Esophagus muscularis mucosa (tissue), 4 donors: ENCODE measurements around the gene PAK4. TPM values are rescaled to one million over a fixed set of nuclear protein-coding genes. Genes with fewer than 3 reads are reported as not detected.
A peak's percentile ranks its signal among the peaks of the same experiment; 100 is the strongest.

Experiments
- DNase-seq: peaks from one replicate; pipeline ENCODE4 v3.0.0-alpha.2; 2017; ENCODE audit errors: extremely low spot score
- H3K27ac ChIP-seq, 4 donors: fragments of 200-600 bp; sonication (generic); replicated peaks in 1 of 4; 1 replicate in 3 of 4; 2 replicates in 1 of 4; pipeline ENCODE4 v1.5.1; 2016 to 2019; ENCODE audit warnings: mild to moderate bottlenecking in 1 of 4
- H3K27me3 ChIP-seq, 4 donors: fragments of 200-600 bp; sonication (generic); one replicate each; pipeline versions ENCODE4 v1.5.1 to v1.6.0; 2016 to 2019
- H3K36me3 ChIP-seq, 4 donors: fragments of 200-600 bp; sonication (generic); one replicate each; pipeline ENCODE4 v1.5.1; 2016 to 2019
- H3K4me1 ChIP-seq, 4 donors: fragments of 200-600 bp; sonication (generic); one replicate each; pipeline ENCODE4 v1.5.1; 2016 to 2019
- H3K4me3 ChIP-seq, 4 donors: fragments of 200-600 bp; sonication (generic); 1 replicate in 2 of 4; 2 replicates in 2 of 4; pipeline ENCODE4 v1.5.1; 2016 to 2019; ENCODE audit warnings: mild to moderate bottlenecking in 4 of 4, moderate library complexity in 1 of 4
- H3K9me3 ChIP-seq, 4 donors: fragments of 200-600 bp; sonication (generic); 1 replicate in 3 of 4; 2 replicates in 1 of 4; pipeline ENCODE4 v1.5.1; 2016 to 2019
- EP300 ChIP-seq: sonication (generic); formaldehyde crosslinking; IDR thresholded peaks from one replicate; pipeline ENCODE4 v1.6.1; 2017; ENCODE audit warnings: antibody characterized with exemption
- POLR2A ChIP-seq: fragments of 450-650 bp; IDR thresholded peaks from one replicate; pipeline ENCODE4 v1.6.1; 2017; ENCODE audit warnings: antibody characterized with exemption, moderate library complexity, mild to moderate bottlenecking, low read depth
- POLR2AphosphoS5 ChIP-seq, 2 donors: sonication (generic); formaldehyde crosslinking; IDR thresholded peaks; one replicate each; pipeline ENCODE4 v1.6.1; 2017; ENCODE audit warnings: antibody characterized with exemption in 2 of 2
- WGBS: methylation state at CpG from one replicate; pipeline ENCODE4 v1.1.5; 2018; 5-methylcytosine and 5-hydroxymethylcytosine counted together
- intact Hi-C: fragments of 100-400 bp; cut with DNase I; formaldehyde crosslinking; loops from one replicate; pipeline ENCODE4 v1.15.1; 2023
- total RNA-seq, 4 donors: library from RNA; depleted of rRNA; stranded (reverse); fragments of >200 nt; gene quantifications; one replicate each; pipeline versions ENCODE4 v1.1.0 to v1.2.1, GENCODE V29; 2016
- TF ChIP-seq, protein P1 (sequence below), 3 experiments: fragments of 200-600 bp in 2 of 3; fragments of 450-650 bp in 1 of 3; sonication (generic) in 2 of 3; IDR thresholded peaks; one replicate each; pipeline ENCODE4 v1.5.1; 2017 to 2019; ENCODE audit warnings: antibody characterized with exemption in 3 of 3, mild to moderate bottlenecking in 2 of 3, moderate library complexity in 1 of 3

Gene PAK4
- total RNA-seq, 4 donors from 2014 or later: 8.3 to 18.4 (median 11.0) TPM

- H3K27ac ChIP-seq: no peak overlapping the region
- no peaks in the 10 kb centered on the region for H3K9me3 ChIP-seq
- peaks cover 0 to 8% (median 0%) of the 10 kb centered on the region in 4 donors for H3K4me1 ChIP-seq
- intact Hi-C loops: loop anchor here (10.0 kb wide), 1 partner anchor 142 kb away; the partner anchor contains the start of gene LRFN1
- peaks cover 5 to 24% (median 16%) of the 10 kb centered on the region in 4 donors for H3K36me3 ChIP-seq
- peaks cover 0 to 8% (median 0%) of the 10 kb centered on the region in 4 donors for H3K27me3 ChIP-seq
- no peak overlapping the region for H3K4me3 ChIP-seq
- TF ChIP-seq, protein P1, sequence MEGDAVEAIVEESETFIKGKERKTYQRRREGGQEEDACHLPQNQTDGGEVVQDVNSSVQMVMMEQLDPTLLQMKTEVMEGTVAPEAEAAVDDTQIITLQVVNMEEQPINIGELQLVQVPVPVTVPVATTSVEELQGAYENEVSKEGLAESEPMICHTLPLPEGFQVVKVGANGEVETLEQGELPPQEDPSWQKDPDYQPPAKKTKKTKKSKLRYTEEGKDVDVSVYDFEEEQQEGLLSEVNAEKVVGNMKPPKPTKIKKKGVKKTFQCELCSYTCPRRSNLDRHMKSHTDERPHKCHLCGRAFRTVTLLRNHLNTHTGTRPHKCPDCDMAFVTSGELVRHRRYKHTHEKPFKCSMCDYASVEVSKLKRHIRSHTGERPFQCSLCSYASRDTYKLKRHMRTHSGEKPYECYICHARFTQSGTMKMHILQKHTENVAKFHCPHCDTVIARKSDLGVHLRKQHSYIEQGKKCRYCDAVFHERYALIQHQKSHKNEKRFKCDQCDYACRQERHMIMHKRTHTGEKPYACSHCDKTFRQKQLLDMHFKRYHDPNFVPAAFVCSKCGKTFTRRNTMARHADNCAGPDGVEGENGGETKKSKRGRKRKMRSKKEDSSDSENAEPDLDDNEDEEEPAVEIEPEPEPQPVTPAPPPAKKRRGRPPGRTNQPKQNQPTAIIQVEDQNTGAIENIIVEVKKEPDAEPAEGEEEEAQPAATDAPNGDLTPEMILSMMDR (IDR thresholded peaks at IDR 0.05): no peak
- TF ChIP-seq POLR2A: no peak
- TF ChIP-seq EP300: no peak
- TF ChIP-seq POLR2AphosphoS5 (IDR thresholded peaks at IDR 0.05): no peak
- WGBS: 89% methylated on average over 8 of the region's 8 CpGs
- DNase-seq: no peak
Observed at GRCh38 chr19:39183104-39183503, 57.5 kb downstream of the PAK4 start.

DNA sequence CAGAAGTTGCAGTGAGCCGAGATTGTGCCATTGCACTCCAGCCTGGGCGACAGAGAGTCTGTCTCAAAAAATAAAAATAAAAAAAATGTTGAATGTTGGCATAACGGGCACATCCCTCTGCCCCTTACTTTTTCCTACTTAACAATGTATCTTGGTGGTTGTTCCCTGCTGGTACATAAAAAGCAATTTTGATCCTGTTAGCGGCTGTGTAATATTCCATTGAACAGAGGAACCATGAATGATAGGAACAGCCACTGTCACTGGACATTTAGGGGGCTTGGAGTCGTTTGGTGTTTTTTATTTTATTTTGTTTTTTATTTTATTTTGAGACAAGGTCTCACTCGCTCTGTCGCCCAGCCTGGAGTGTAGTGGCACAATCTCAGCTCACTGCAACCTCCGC lies 60.8 kb downstream of the PAK4 start:
- intact Hi-C loops: loop anchor here (10.0 kb wide), 1 partner anchor 138 kb away; the partner anchor contains the start of gene LRFN1

DNA sequence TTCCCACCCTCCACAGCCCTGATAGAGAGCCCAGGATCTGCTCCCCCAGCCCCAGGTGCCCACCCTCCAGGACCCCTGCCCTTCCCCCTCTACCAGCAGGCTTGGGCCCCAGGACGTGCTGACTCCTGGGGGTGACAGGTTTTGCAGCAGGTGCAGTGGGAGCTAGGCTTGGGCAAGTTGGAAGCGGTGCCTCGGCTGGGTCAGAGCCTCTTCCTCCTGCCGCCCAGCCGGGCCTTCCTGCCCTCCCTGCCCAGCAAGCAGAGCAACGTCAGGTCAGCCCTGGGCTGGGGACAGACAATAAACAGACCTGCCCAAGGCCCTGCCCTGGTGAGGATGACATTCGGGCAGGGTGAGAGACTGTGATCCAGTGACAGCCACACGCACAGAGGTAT lies 62.0 kb downstream of the PAK4 start:
- intact Hi-C loops: loop anchor here (1.0 to 10.0 kb wide), 2 partner anchors 65 to 137 kb away; partner anchors contain the start of gene LRFN1
- TF ChIP-seq POLR2A: no peak
- TF ChIP-seq, protein P1 (IDR thresholded peaks at IDR 0.05): peak in 2 of 3 experiments; percentile 0 to 23
- no peak for TF ChIP-seq EP300
- TF ChIP-seq POLR2AphosphoS5 (IDR thresholded peaks at IDR 0.05): no peak
- Histone ChIP-seq H3K27ac (no peak overlapping the region), H3K36me3 (no peaks in the 10 kb centered on the region), H3K27me3 (peaks cover 0 to 21% (median 0%) of the 10 kb centered on the region in 4 donors), H3K9me3 (no peaks in the 10 kb centered on the region), H3K4me1 (peaks cover 0 to 8% (median 0%) of the 10 kb centered on the region in 4 donors), H3K4me3 (no peak overlapping the region)
- no peak for DNase-seq
- 31% methylated on average over 2 of the region's 8 CpGs for WGBS

More for the DNA sequence above, 60.8 kb downstream of the PAK4 start:
- H3K9me3 ChIP-seq: no peaks in the 10 kb centered on the region
- TF ChIP-seq EP300 (no peak), POLR2AphosphoS5 (IDR thresholded peaks at IDR 0.05) (no peak), POLR2A (no peak)
- TF ChIP-seq, protein P1 (IDR thresholded peaks at IDR 0.05): no peak
- WGBS: 90% methylated on average over 8 of the region's 8 CpGs
- H3K27ac ChIP-seq: no peak overlapping the region
- peaks cover 0 to 8% (median 0%) of the 10 kb centered on the region in 4 donors for H3K4me1 ChIP-seq
- H3K27me3 ChIP-seq: peaks cover 0 to 21% (median 0%) of the 10 kb centered on the region in 4 donors
- no peaks in the 10 kb centered on the region for H3K36me3 ChIP-seq
- H3K4me3 ChIP-seq: no peak overlapping the region
- DNase-seq: no peak

DNA sequence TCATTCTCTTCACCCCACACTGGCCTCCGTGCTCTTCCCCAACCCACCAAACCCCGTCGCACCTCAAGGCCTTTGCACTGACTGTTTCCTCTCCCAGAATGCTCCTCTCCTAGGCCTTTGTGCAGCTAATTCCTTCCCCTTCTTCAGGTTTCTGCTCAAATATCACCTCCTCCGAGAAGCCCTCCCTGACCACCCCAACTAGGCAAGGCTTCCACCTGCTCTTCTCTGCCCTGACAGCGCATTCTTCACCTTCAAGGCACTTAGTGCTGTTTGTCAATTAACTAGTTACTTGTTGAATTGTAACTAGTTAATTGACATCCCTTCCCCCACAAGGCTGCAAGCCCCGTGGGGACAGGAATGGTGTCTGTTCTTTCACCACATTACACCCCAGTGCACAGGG lies 63.4 kb downstream of the PAK4 start:
- 63% methylated on average over 6 of the region's 6 CpGs for WGBS
- no peak overlapping the region for H3K27ac ChIP-seq
- intact Hi-C loops: loop anchor here (10.0 kb wide), 1 partner anchor 136 kb away; the partner anchor contains the start of gene LRFN1
- H3K9me3 ChIP-seq: no peaks in the 10 kb centered on the region
- no peak for DNase-seq
- H3K27me3 ChIP-seq: peaks cover 0 to 26% (median 0%) of the 10 kb centered on the region in 4 donors
- no peaks in the 10 kb centered on the region for H3K36me3 ChIP-seq
- no peak for TF ChIP-seq EP300
- H3K4me1 ChIP-seq: peaks cover 0 to 8% (median 0%) of the 10 kb centered on the region in 4 donors
- no peak overlapping the region for H3K4me3 ChIP-seq

DNA sequence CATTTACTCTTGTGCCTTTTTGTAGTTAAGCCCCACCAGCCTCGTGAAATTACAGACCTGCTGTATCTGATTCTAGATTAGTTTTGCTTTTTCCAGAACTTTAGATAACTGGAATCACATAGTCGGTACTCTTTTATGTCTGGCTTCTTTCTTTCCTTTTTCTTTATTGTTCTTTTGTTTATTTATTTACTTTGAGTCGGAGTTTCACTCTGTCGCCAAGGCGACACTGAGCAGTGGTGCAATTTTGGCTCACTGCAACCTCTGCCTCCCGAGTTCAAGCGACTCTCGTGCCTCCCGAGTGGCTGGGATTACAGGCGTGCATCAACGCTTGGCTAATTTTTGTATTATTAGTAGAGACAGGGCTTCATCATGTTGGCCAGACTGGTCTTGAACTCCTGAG lies 65.2 kb downstream of the PAK4 start:
- H3K36me3 ChIP-seq: no peaks in the 10 kb centered on the region
- peaks cover 0 to 8% (median 0%) of the 10 kb centered on the region in 4 donors for H3K4me1 ChIP-seq
- WGBS: 51% methylated on average over 11 of the region's 11 CpGs
- no peak overlapping the region for H3K4me3 ChIP-seq
- no peaks in the 10 kb centered on the region for H3K9me3 ChIP-seq
- intact Hi-C loops: no loop called here
- no peak for DNase-seq
- TF ChIP-seq EP300 (no peak), POLR2A (no peak)
- TF ChIP-seq, protein P1 (IDR thresholded peaks at IDR 0.05): no peak
- H3K27me3 ChIP-seq: peaks cover 0 to 39% (median 8%) of the 10 kb centered on the region in 4 donors
- no peak overlapping the region for H3K27ac ChIP-seq
